HG02678 (cell line): ENCODE measurements around the gene CREB3.

Source experiments
- ATAC-seq: cut with Tn5 transposase; IDR thresholded peaks from one replicate; pipeline ENCODE4 v1.9.1; 2021; ENCODE audit warnings: mild to moderate bottlenecking, moderate library complexity; ENCODE audit not compliant: unreplicated experiment

Gene CREB3, protein sequence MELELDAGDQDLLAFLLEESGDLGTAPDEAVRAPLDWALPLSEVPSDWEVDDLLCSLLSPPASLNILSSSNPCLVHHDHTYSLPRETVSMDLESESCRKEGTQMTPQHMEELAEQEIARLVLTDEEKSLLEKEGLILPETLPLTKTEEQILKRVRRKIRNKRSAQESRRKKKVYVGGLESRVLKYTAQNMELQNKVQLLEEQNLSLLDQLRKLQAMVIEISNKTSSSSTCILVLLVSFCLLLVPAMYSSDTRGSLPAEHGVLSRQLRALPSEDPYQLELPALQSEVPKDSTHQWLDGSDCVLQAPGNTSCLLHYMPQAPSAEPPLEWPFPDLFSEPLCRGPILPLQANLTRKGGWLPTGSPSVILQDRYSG

DNA sequence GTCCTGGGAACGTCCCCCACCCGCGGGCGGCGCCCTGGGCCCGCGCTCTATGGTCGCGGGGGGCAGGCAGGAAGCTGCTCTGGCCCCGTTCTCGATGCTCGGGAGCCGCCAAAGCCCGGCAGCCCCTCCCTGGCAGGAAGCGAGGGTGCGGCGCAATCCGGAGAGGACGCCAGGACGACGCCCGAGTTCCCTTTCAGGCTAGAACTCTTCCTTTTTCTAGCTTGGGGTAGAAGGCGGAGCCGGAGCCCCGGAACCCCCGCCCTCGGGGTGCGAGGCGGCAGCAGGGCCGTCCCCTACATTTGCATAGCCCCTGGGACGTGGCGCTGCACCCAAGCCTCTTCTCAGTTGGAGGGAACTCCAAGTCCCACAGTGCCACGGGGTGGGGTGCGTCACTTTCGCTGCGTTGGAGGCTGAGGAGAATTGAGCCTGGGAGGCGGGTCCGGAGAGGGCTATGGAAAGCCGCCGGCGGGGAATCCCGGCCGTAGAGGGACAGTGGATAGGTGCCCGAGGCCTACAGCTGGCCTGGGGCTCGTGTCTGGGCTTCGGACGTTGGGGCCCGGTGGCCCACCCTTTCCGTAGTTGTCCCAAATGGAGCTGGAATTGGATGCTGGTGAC is at the start of gene CREB3, which contains the start of gene TLN1:
Gene CREB3 (plus strand): TSS at position 482 of the 615 bp plus-strand sequence. CDS start 107 bp downstream, at position 589.
Gene TLN1 (minus strand): TSS at position 11 of the 615 bp plus-strand sequence. CDS start 6,501 bp downstream, outside the sequence.
- peak; percentile 78 for ATAC-seq

- no peak for ATAC-seq
Observed at GRCh38 chr9:35683323-35683722, 49.1 kb upstream of the CREB3 start.

DNA sequence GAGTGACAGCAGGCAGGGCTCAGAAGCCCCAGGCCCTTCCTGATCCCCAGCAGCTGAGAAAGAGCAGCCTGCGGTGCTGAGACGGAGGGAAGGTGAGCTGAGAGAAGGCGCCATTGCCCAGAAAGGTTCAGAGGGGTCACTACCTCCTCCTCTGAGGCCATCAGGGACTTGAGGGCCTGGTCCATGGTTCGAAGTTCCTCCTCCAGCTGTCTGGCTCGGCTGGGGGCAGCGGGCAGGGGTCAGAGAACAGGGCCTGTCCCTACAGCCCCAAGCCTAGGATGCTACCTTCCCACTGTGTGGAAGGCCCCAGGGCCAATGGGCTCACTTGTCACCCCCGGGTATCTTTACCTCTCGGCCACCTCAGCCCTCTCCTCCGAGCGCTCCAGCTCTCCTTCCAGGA is 47.5 kb upstream of the CREB3 start:
- ATAC-seq: no peak

- ATAC-seq: no peak
Observed at GRCh38 chr9:35685506-35685905, 47.0 kb upstream of the CREB3 start.

DNA sequence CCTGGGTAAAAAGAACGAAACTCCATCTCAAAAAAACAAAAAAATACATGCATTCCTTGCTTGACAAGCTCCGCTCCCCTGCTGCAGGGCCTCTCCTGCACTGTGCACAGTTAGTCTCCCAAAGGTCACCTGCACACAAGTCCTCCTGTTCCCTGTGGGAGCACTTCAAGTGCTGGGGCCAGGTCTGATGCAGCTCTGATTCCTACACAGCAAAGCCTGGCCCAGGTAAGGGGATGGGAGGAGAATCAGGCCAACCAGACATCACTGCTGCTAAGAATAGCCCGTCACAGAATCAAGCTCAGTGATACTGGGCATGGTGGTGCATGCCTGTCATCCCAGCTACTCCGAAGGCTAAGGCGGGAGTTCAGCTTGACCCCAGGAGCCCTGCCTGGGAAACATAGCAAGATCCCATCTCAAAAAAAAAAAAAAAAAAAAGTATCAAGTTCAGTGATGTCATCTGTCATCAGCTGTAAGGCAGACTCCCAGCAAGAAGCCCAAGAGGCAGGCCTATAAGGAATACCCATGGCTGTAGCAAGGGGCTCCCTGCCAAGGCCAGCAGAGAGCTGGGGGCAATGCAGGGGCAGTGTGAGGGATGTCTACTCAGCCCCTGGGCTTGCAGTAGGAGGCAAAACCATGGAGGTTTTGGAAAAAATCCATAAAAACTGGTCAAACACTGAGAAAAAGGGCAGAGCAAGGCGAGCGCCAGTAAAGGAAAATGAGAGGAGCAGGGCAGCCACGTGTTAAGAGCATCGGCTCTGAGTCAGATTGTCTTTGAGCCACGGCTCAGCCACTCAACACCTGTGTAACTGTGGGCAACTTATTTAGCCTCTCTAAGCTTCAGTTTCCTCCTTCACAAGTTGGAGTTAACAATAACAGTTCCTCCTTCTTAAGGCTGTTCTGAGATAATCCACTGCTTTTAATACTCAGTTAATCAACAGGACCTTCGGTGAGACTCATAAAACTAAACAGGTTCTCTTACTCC is 46.0 kb upstream of the CREB3 start:
- no peak for ATAC-seq

GRCh38 chr9:35687306-35687705 is 45.2 kb upstream of the CREB3 start:
- no peak for ATAC-seq

- ATAC-seq: no peak
Observed at GRCh38 chr9:35687972-35688557, 44.4 kb upstream of the CREB3 start.

DNA sequence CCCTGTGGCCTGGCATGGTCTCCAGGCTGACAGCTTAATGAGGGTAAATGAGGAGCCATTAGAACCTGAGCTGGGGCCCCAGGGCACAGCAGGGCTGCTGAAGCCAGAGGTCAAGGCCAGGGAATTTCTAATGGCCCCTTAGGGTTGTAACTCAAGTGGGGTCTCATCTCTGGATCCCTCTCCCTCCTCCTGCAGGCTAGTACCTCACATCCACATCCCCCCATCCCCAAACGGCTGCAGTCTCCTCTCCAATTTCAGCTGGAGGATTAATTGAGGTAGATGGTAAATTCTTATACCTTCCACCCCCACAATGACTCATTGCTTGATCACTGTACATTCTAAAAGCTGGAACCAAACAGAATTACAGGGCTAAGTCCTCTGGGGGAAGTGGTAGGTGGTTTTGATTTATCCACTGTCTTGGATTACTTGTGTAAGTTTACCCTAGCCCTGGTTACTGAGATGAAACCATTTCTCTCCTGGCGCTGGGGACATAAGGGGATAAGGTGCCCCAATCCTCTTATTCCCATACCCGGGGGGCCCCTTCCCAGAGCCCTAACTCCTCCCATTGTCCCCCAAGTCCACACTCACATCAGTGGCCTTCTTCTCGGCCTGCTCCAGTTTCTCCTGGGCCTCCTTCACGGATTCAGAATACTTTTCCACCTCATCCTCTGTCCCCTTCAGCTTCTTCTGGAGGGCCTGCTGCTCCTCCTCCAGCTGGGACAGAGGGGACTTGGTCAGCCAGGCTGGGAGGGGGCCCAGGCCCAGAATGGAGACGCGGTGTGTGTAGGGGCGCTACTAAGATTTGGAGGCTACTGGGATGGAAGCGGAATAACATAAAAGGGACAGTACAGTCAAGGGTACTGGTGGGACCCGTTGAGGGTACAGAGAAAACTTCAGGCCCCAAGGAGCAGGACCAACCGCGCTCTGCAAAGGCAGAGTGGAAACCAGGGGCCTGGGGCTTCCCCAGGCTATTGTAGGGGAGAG is 43.6 kb upstream of the CREB3 start:
- no peak for ATAC-seq

DNA sequence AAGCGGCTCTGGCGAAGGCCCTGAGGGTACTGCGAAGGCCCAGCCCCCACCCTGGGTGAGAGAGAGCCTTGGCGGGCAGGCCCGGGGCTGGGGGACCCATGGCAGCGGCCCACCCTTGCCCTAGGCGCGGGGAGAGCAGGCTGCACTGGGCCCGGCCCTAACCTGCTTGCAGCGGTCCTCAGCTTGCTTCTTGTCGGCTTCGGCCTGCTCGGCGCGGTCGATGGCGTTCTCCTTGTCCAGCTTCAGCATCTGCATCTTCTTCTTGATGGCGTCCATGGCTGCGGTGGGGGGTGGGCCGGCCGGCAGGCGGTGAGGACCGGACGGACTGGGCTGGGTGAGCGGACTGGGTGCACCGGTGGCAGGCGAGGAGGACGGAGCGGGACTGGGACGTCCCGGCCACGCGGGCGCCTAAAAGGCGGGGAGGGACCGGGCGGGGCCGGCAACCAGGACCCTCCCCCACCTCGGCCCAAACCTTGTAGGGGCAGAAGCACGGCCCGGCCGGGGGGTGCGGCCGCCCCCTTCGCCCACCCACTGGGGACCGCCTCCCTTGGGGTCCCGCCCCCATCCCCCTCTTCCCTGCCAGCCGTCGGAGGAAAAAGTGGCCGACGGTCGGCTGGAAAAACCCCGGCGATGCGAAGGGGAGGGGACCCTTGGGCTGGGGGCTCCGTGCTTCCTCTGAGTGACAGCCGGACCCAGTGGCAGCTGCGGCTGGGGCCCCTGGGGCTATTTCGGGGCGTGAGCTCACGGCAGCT is 42.7 kb upstream of the CREB3 start, which contains the start of gene TPM2:
Gene TPM2 (minus strand): TSS at position 384 of the 752 bp plus-strand sequence. CDS start 108 bp downstream, at position 276.
- ATAC-seq: no peak

DNA sequence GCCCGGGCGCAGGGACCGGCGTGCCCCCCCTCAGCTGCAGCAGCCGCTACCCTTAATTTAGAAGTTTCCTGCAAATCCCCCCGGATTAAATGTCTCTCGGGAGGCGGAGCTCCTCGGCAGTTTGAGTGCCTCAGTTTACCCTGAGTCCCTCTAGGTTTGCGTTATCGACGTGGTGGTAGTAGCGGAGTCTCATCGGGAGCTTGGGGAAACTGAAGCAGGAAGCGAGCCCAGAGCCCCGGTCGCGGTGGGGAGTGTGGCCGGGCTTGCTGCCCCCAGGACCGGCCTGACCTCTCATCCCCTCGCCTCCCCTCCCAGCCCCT is 42.2 kb upstream of the CREB3 start:
- peak; percentile 6 for ATAC-seq

DNA sequence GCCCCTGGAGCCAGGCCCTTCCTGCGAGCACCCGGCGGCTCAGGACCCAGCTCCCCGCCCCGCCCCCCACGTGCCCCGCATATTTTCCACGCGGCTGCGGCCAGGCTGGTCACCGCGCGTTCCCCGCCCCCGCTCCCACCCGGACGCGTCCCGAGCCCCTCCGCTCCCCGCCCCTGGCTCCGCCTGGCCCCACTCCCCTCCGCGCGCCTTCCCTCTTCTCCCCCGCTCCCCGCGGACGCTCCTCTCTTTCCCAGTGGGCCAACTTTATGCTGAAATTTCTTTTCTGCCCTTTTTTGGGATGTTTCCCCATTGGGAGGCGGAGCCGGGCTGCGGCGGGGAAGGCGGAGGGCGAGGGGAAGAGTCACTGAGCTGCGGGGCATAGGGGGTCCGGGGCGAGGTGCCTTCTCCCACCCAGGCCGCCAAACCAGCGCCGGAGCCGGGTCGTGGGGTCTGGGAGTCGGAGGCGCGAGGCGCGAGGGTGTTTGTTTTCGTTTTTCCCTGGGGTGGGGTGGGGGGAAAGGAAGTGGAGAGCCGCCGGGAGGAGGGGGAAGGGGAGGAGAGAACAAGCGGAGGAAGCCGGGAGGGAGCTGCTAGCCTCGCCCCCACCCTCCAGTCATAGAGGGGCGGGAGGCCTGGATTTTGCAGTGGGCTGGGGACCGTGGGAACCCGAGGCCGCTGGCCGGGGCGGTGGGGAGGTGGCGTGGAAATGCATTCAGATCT is 41.7 kb upstream of the CREB3 start:
- peak; percentile 37 for ATAC-seq

DNA sequence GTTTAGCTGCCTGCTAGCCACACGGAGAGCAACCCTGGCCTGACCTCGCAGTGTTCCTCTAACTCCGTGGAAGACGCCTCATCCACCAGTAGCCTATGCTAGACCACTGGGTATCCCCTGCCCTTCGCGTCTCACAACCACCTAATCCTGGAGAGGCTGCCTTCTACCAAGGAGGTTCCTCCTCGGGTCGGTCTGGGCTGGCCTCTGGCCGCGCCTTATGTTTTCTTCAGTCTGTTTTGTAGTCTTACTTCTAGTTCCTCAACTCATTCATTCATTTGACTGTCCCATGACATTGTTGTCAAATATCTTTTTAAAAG is 41.2 kb upstream of the CREB3 start:
- no peak for ATAC-seq

GRCh38 chr9:35691757-35692301 is 40.6 kb upstream of the CREB3 start:
- no peak for ATAC-seq

- no peak for ATAC-seq
Observed at GRCh38 chr9:35695943-35696401, 36.5 kb upstream of the CREB3 start.

DNA sequence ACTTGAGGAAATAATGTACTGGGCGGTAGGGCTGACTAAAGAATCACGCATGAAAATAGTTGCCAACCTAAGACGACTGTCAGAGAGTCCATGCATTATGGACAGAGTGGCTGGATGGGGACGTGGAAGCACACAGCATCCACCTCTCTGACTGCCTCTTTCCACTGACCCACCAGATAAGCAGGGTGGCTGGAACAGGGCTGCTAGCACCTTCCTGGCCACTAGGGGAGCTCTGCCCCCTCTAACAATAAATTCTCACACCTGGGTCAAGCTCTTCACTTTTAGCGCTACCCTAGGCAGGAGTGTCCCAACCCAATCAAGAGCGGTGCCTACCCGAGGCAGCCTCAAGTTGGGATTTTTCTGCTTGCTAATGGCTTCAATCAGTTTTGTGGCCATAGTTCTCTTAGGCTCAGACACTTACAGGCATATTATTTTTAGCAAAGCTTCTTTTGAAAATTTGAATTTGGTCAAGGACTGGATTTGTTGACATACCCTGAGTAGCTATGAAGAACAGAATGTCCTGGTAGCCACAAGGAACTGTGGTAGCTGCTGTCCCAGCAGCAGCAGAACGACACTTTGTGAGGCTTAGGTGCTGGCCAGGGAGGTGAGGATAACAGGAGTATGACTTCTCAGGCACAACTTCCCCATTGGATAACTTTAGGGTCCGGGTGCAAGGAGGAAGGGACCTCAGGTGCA is 35.8 kb upstream of the CREB3 start:
- peak; percentile 91 for ATAC-seq

- ATAC-seq: no peak
Observed at GRCh38 chr9:35697486-35697885, 35.0 kb upstream of the CREB3 start.

DNA sequence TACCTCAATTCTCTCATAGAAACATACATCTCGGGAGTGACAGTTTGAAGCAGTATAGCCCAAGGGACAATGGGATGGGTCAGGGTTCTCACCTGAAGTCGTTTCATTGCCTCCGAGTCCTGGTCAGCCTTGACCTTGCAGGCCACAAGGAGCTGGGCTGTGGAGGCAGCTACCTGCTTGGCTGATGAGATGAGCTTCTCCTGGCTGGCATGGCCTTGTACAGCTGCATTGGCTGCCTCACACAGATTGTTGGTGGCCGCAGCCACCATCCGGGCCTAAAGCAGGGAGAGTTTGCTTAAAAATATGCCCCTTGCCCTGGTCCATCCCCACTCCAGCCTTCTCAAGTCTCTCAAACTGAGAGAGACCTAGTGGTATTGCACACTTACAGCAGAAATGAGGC is 34.2 kb upstream of the CREB3 start:
- no peak for ATAC-seq
